Endothelial cell of umbilical vein (primary cell): ENCODE measurements around the gene SPSB1. TPM values are rescaled to one million over a fixed set of nuclear protein-coding genes. Genes with fewer than 3 reads are reported as not detected.

Source experiments
- BruUV-seq: library from RNA; stranded (reverse); fragments of 400-500 nt; replicated peaks from 2 replicates; lab custom pipeline; 2021; lab: Mats Ljungman, UMichigan
- CTCF ChIA-PET: fragments of 300-600, 350-600 bp; sonication (Branson Sonifier 250); formaldehyde crosslinking; loops from one replicate; lab custom pipeline; 2021; ENCODE audit warnings: antibody characterized with exemption, inconsistent platforms; lab: Charles Lee
- POLR2A ChIA-PET: fragments of 300-600, 350-600 bp; sonication (Branson Sonifier 250); formaldehyde crosslinking; loops from one replicate; lab custom pipeline; 2021; ENCODE audit warnings: antibody characterized with exemption, inconsistent platforms; lab: Charles Lee
- DNase-seq: peaks from one replicate; pipeline ENCODE4 v3.0.0-alpha.2; 2011; ENCODE audit warnings: low read depth, low spot score
- FAIRE-seq: peaks from 2 replicates; lab custom pipeline; 2011; peaks lifted over from hg19 to GRCh38; lab: Jason Lieb, UNC
- H2AFZ ChIP-seq: 2 replicates; pipeline ENCODE4 v1.6.0; 2012; ENCODE audit warnings: low read depth, low read length, control low read depth, inconsistent platforms
- H3K27ac ChIP-seq: 2 replicates; pipeline ENCODE4 v1.5.1; 2011; ENCODE audit warnings: low read depth, mild to moderate bottlenecking, control low read depth, low read length, moderate library complexity; ENCODE audit not compliant: insufficient read depth
- H3K27me3 ChIP-seq, 2 experiments: 2 replicates each; pipeline versions ENCODE4 v1.6.0 to v1.6.1; 2011; ENCODE audit warnings: low read length in 2 of 2, mixed read lengths in 1 of 2; ENCODE audit not compliant: control insufficient read depth in 2 of 2, insufficient read depth in 2 of 2
- H3K36me3 ChIP-seq, 2 experiments: 2 replicates in 1 of 2; 3 replicates in 1 of 2; pipeline ENCODE4 v1.5.1; 2011; ENCODE audit warnings: low read length in 2 of 2, mild to moderate bottlenecking in 1 of 2, moderate library complexity in 1 of 2; ENCODE audit not compliant: control insufficient read depth in 2 of 2, insufficient read depth in 2 of 2; ENCODE audit errors: extremely low read depth in 1 of 2
- H3K4me1 ChIP-seq: 3 replicates; pipeline ENCODE4 v1.5.1; 2011; ENCODE audit warnings: mild to moderate bottlenecking, low read length; ENCODE audit not compliant: control insufficient read depth, insufficient read depth; ENCODE audit errors: extremely low read depth
- H3K4me2 ChIP-seq: 2 replicates; pipeline ENCODE4 v1.6.1; 2011; ENCODE audit warnings: low read length, control low read depth, mixed read lengths; ENCODE audit not compliant: insufficient read depth
- H3K4me3 ChIP-seq, 3 experiments: fragments of 200-600 bp in 1 of 3; sonication (generic), shearing (Covaris generic) in 1 of 3; replicated peaks in 1 of 3; 2 replicates each; pipeline ENCODE4 v1.5.1; 2011 to 2016; ENCODE audit warnings: control low read depth in 3 of 3, low read length in 3 of 3, mild to moderate bottlenecking in 2 of 3, inconsistent platforms in 1 of 3, low read depth in 1 of 3, moderate library complexity in 1 of 3; ENCODE audit not compliant: insufficient read depth in 1 of 3
- H3K79me2 ChIP-seq: 2 replicates; pipeline ENCODE4 v1.6.0; 2012; ENCODE audit warnings: low read length, inconsistent platforms; ENCODE audit not compliant: control insufficient read depth, insufficient read depth
- H3K9ac ChIP-seq: replicated peaks from 2 replicates; pipeline ENCODE3; 2011; ENCODE audit warnings: low read length, control low read depth; ENCODE audit not compliant: insufficient read depth; ENCODE audit errors: extremely low read depth
- H3K9me1 ChIP-seq: replicated peaks from 3 replicates; pipeline ENCODE4 v1.6.0; 2011; ENCODE audit warnings: mild to moderate bottlenecking, low read length; ENCODE audit not compliant: control insufficient read depth, insufficient read depth; ENCODE audit errors: extremely low read depth
- H3K9me3 ChIP-seq: replicated peaks from 2 replicates; pipeline ENCODE4 v1.5.1; 2012; ENCODE audit warnings: low read length, inconsistent platforms; ENCODE audit not compliant: control insufficient read depth, insufficient read depth
- H4K20me1 ChIP-seq: replicated peaks from 2 replicates; pipeline ENCODE3; 2011; ENCODE audit warnings: mild to moderate bottlenecking, low read length; ENCODE audit not compliant: control insufficient read depth, insufficient read depth; ENCODE audit errors: extremely low read depth
- FOS ChIP-seq: IDR thresholded peaks from 2 replicates; pipeline ENCODE4 v1.6.1; 2011; ENCODE audit warnings: mild to moderate bottlenecking, low read length, moderate library complexity, borderline replicate concordance; ENCODE audit not compliant: insufficient read depth
- GATA2 ChIP-seq: IDR thresholded peaks from 2 replicates; pipeline ENCODE4 v1.7.0; 2011; ENCODE audit warnings: low read depth, mild to moderate bottlenecking, moderate library complexity, mixed read lengths, low read length; ENCODE audit not compliant: insufficient read length, insufficient read depth
- JUN ChIP-seq: IDR thresholded peaks from 2 replicates; pipeline ENCODE4 v1.6.1; 2011; ENCODE audit warnings: borderline replicate concordance, low read depth; ENCODE audit not compliant: insufficient read length, insufficient read depth
- MYC ChIP-seq: IDR thresholded peaks from one replicate; pipeline ENCODE4 v1.6.1; 2011; ENCODE audit warnings: mild to moderate bottlenecking, low read depth, low read length
- dilution Hi-C: fragments of 300-500 bp; cut with MboI; formaldehyde crosslinking; loops from one replicate; pipeline ENCODE4 v1.15.0; 2019; ENCODE audit warnings: low sequenced_read_pairs; ENCODE audit not compliant: extremely low pct_ligation_motif_present
- intact Hi-C: fragments of 100-400 bp; cut with micrococcal nuclease; formaldehyde crosslinking; loops from one replicate; pipeline ENCODE4 v1.10.0; 2022
- polyA plus RNA-seq, 4 experiments: library from polyadenylated mRNA; depleted of rRNA in 3 of 4; stranded (reverse) in 3 of 4; unstranded in 1 of 4; fragments of >200 nt; gene quantifications; 2 replicates each; pipeline versions ENCODE4 v1.2.1 to v1.2.3, GENCODE V29; 2011 to 2012; ENCODE audit warnings: missing spikeins in 1 of 4
- total RNA-seq: library from RNA; stranded (reverse); gene quantifications from 2 replicates; pipeline ENCODE4 v1.2.3, GENCODE V29; 2021
- TF ChIP-seq, protein P1 (sequence below), 2 donors: IDR thresholded peaks; 1 replicate in 1 of 2; 2 replicates in 1 of 2; pipeline ENCODE4 v1.5.1; 2011; ENCODE audit warnings: low read length in 2 of 2, mild to moderate bottlenecking in 2 of 2, moderate library complexity in 2 of 2, control low read depth in 1 of 2, inconsistent platforms in 1 of 2, low read depth in 1 of 2; ENCODE audit not compliant: insufficient read depth in 1 of 2; ENCODE audit errors: extremely low read depth in 1 of 2
- TF ChIP-seq, protein P2 (sequence below): IDR thresholded peaks from 2 replicates; pipeline ENCODE4 v1.6.1; 2011; ENCODE audit not compliant: insufficient read depth, insufficient read length

SPSB1 gene
- total and polyA plus RNA-seq, 2 donors (not counting 3 experiments of a cell fraction or from before 2014, with no cell fraction given) = 41.9 to 61.2 TPM

DNA sequence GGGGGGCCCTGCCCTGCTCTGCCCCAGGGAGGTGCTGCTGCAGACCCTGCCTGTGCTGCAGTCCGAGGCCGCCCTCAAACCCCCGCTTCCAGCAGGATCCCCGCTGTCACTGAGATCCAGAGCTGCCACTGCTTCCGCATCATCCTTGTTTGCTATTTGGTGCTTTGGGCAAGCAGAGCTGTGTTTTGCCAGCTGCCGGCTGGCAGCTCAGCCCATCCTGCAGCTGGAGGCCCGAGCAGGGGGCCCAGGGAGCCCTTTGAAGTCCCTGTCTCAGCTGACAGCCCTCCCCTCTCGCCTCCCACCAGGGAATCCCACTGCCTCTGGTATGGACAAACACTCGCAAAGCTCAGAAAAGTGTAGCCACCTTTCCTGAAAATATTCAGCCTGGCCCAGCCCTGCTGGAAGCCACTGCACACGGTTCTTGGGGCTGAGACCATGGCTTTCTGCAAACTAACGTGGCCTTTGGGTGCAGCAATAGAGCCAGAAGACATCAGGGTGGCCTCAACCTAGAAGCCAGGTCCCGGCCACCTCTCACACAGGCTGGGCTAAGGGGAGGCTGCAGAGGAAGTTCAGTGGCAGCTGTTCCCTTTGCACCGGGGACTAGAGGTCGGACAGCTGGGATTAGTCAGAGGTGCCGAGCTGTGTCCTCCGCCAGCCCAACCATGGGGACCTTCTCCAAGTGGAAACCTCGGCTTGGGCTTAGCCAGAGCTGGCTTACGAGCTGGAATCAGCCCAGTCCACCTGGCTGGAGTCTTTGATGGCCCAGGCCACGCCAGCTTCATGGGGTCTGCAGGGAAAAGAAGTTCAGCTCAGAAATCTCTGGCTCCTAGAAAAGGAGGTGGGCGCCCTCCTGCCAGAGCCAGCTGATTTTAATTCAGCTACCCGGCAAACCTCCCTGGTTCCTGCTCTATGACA lies 107.1 kb downstream of the SPSB1 start:
- no peaks in the 10 kb centered on the region for H3K79me2 ChIP-seq
- H3K36me3 ChIP-seq = no peaks in the 10 kb centered on the region
- BruUV-seq = no TSS peak
- FAIRE-seq (peak; percentile 91), DNase-seq (peak; percentile 83)
- peaks cover 59% of the 10 kb centered on the region for H3K4me1 ChIP-seq
- dilution Hi-C loops (no loop called here), intact Hi-C loops (loop anchor here (1.0 to 2.0 kb wide), 3 partner anchors 41 to 82 kb away; no protein-coding TSS in a partner anchor)
- no peaks in the 10 kb centered on the region for H3K27me3 ChIP-seq
- ChIA-PET POLR2A (interaction anchor here (0.6 to 2.5 kb wide), 4 partner anchors 11 to 111 kb away, joined by 3 to 10 read pairs (median 4); no protein-coding TSS in a partner anchor), CTCF (interaction anchor here (0.9 to 5.3 kb wide), 18 partner anchors 9 to 133 kb away, joined by 3 to 49 read pairs (median 7); partner anchors contain the start of gene SPSB1)
- H2AFZ ChIP-seq = no peak overlapping the region
- H3K9me3 ChIP-seq = no peaks in the 10 kb centered on the region
- peak overlapping the region; percentile 88 for H3K9ac ChIP-seq
- H3K4me3 ChIP-seq = no peak overlapping the region
- TF ChIP-seq GATA2 (no peak), FOS (peak; percentile 59), MYC (no peak), JUN (no peak)
- TF ChIP-seq, protein P1, sequence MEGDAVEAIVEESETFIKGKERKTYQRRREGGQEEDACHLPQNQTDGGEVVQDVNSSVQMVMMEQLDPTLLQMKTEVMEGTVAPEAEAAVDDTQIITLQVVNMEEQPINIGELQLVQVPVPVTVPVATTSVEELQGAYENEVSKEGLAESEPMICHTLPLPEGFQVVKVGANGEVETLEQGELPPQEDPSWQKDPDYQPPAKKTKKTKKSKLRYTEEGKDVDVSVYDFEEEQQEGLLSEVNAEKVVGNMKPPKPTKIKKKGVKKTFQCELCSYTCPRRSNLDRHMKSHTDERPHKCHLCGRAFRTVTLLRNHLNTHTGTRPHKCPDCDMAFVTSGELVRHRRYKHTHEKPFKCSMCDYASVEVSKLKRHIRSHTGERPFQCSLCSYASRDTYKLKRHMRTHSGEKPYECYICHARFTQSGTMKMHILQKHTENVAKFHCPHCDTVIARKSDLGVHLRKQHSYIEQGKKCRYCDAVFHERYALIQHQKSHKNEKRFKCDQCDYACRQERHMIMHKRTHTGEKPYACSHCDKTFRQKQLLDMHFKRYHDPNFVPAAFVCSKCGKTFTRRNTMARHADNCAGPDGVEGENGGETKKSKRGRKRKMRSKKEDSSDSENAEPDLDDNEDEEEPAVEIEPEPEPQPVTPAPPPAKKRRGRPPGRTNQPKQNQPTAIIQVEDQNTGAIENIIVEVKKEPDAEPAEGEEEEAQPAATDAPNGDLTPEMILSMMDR (IDR thresholded peaks at IDR 0.05; ENCODE audit: extremely low read depth in 1 of 2, insufficient read depth in 1 of 2, low read depth in 1 of 2, low read length in 2 of 2) = no peak
- TF ChIP-seq, protein P2, sequence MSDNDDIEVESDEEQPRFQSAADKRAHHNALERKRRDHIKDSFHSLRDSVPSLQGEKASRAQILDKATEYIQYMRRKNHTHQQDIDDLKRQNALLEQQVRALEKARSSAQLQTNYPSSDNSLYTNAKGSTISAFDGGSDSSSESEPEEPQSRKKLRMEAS = no peak
- peak overlapping the region; percentile 98 for H3K27ac ChIP-seq
- H4K20me1 ChIP-seq = no peaks in the 10 kb centered on the region
- peak overlapping the region; percentile 28 for H3K4me2 ChIP-seq
- H3K9me1 ChIP-seq = no peaks in the 10 kb centered on the region
